C4-2B (cell line): ENCODE results near the gene TXNDC12.
"Not testable (repeated sequence)": the region's sequence is repeated elsewhere in the genome, so short reads cannot be mapped to it uniquely, and the experiment has no call there.

Experiments used
- H3K27ac ChIP-seq: fragments of 450-650 bp; 2 replicates; pipeline ENCODE4 v1.5.1; 2017
- ZFX ChIP-seq: fragments of 450-650 bp; IDR thresholded peaks from 2 replicates; pipeline ENCODE4 v1.6.1; 2017
- TF ChIP-seq, protein P1 (sequence below): fragments of 450-650 bp; conservative IDR thresholded peaks from 2 replicates; pipeline ENCODE4 v1.5.1; 2017; ENCODE audit warnings: mild to moderate bottlenecking

TXNDC12 gene

DNA sequence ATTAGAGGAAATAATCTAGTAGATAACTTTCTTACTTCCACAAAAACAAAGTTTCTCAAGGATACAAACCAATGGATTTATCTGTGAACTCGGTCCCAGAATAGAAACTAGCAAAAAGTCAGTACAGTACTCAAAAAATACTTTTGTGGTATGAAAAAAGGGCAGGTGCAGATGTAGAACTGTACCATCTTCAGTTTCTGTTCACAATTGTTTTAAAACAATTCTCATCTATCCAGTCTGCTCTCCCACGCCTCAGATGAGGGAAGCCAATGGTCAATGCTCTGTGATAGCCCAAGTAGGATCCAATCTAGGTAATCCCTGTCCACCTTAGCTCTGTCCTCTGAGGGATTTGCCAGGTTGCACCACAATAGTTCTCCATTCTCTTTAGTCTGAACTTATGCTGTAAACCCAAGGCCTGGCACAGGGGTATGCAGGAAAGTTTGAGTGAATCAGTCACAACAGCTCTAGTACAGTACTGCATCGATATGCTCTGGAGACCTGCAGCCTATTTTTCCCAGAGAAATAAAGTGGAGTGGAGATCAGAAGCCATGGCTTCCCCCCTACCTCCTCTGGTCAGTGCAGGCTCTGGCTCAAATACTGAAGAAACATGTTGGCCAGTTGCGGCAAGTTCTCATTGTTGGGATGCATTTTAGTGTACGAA, 22.7 kb downstream of the TXNDC12 start:
- TF ChIP-seq, protein P1, sequence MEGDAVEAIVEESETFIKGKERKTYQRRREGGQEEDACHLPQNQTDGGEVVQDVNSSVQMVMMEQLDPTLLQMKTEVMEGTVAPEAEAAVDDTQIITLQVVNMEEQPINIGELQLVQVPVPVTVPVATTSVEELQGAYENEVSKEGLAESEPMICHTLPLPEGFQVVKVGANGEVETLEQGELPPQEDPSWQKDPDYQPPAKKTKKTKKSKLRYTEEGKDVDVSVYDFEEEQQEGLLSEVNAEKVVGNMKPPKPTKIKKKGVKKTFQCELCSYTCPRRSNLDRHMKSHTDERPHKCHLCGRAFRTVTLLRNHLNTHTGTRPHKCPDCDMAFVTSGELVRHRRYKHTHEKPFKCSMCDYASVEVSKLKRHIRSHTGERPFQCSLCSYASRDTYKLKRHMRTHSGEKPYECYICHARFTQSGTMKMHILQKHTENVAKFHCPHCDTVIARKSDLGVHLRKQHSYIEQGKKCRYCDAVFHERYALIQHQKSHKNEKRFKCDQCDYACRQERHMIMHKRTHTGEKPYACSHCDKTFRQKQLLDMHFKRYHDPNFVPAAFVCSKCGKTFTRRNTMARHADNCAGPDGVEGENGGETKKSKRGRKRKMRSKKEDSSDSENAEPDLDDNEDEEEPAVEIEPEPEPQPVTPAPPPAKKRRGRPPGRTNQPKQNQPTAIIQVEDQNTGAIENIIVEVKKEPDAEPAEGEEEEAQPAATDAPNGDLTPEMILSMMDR, result no peak
- no peak for TF ChIP-seq ZFX

DNA sequence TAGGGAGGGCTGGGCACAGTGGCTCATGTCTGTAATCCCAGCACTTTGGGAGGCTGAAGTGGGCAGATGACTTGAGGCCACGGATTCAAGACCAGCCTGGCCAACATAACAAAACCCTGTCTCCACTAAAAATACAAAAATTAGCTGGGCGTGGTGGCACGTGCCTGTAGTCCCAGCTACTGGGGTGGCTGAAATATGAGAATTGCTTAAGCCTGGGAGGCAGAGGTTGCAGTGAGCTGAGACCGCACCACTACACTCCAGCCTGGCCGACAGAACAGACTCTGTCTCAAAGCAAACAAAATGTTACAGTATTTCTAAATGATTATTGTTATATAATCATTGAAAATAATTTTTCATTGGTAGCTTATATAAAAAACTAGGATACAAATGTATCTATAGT, 26.2 kb downstream of the TXNDC12 start:
- H3K27ac ChIP-seq, result not testable (repeated sequence)

More for the DNA sequence above, 22.7 kb downstream of the TXNDC12 start:
- peak overlapping the region; percentile 88 for H3K27ac ChIP-seq

DNA sequence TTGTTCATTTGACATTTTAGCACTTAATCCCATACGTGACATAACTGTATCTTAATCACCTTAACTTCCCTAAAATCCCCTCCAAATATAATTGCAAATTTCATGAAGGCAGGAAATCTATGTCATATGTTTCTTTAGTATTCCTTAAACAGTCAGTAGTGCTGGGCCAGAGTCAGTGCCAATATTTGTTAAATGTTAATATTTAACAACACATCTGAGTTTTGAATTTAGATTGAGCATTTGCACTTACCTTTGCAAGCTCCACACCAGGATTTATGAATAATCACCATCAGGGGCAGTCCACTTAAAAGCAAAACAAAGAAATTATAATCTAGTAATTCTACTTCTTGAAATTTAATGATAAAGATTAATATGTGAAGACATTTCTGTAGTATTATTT, 26.7 kb downstream of the TXNDC12 start:
- no peak overlapping the region for H3K27ac ChIP-seq
- no peak for TF ChIP-seq ZFX
- TF ChIP-seq, protein P1, result no peak

DNA sequence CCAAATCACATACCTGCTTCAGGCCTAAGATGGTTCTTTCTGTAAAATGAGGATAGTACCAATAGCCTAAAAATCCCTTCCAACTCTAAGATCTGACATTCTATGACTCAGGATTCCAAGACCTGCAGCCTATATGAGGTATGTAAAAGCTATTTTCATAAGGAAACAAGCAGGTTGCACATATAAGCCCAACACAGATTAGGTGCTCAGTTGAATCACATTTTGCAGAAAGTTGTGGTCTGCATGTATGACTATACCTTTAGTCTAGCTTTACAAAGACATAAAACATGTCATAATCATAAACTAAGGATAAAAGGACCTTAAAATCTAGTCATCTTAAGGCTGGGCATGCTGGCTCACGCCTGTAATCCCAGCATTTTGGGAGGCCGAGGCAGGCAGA, 28.7 kb downstream of the TXNDC12 start:
- no peak for TF ChIP-seq ZFX
- TF ChIP-seq, protein P1, result no peak
- H3K27ac ChIP-seq, result no peak overlapping the region

DNA sequence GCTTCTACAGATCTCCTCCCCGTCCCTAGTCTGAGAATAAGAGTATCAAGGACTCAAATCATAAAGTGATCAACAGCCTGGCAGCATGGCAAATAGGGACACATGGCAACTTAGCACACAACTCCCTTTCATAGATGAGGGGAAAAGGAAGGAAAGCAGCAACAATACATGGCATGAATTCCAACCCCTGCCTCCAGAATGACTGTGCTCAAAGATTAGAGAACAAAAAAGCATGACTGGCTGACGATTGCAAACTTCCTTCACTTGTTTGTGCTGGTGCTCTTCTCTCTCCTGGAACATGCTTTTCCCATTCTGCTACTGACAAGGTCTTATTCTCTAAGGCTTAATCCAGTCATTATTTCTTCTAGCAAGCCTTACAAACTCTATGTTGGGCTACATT, 32.9 kb downstream of the TXNDC12 start:
- TF ChIP-seq, protein P1, result no peak
- TF ChIP-seq ZFX, result no peak
- H3K27ac ChIP-seq, result no peak overlapping the region

DNA sequence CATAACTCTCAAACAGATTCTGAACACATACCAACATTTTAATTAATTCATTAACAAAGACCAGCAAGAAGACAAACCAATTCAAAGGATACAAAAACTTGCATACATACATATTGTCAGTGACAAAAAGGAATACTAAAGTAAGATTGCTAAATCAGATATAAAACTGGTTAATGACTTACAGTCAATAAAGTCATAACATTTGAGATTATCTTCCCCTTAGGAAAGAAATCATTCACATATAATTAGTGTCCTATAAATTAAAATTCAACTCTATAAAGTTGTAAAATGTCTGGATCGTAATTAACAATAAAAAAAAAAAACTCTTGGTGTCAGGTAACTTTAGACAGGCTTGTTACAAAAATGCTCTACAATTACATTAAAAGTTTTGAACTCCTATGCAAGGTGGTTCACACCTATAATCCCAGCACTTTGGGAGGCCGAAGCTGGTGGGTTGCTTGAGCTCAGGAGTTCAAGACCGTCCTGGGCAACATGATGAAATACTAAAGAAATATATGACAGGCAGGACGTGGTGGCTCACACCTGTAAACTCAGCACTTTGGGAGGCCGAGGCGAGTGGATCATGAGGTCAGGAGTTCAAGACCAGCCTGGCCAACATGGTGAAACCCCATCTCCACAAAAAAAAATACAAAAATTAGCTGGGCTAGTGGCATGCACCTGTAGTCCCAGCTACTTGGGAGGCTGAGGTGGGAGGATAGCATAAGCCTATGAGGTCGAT, 46.8 kb downstream of the TXNDC12 start:
- TF ChIP-seq, protein P1, result no peak
- TF ChIP-seq ZFX, result no peak
- H3K27ac ChIP-seq, result no peak overlapping the region

DNA sequence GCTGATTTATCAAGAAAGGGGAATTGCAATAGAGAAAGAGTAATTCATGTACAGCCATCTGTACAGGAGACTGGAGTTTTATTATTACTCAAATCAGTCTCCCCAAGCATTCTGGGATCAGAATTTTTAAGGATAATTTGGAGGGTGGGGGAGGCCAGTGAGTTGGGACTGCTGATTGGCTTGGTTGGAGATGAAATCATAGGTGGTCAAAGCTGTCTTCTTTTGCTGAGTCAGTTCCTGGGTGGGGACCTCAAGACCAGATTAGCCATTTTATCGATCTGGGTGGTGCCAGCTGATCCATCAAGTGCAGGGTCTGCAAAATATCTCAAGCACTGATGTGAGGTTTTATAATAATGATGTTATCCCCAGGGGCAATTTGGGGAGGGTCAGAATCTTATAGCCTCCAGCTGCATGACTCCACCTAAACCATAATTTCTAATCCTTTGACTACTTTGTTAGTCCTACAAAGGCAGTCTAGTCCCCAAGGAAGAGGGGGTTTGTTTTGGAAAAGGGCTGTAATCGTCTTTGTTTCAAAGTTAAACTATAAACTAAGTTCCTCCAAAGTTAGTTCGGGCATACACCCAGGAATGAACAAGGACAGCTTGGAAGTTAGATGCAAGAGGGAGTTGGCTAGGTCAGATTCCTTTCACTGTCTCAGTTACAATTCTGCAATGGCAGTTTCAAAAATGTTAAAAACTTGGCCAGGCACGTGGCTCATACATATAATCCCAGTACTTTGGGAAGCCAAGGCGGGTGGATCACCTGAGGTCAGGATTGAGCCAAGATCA, 47.6 kb downstream of the TXNDC12 start:
- TF ChIP-seq, protein P1, result no peak
- no peak for TF ChIP-seq ZFX
- no peak overlapping the region for H3K27ac ChIP-seq

DNA sequence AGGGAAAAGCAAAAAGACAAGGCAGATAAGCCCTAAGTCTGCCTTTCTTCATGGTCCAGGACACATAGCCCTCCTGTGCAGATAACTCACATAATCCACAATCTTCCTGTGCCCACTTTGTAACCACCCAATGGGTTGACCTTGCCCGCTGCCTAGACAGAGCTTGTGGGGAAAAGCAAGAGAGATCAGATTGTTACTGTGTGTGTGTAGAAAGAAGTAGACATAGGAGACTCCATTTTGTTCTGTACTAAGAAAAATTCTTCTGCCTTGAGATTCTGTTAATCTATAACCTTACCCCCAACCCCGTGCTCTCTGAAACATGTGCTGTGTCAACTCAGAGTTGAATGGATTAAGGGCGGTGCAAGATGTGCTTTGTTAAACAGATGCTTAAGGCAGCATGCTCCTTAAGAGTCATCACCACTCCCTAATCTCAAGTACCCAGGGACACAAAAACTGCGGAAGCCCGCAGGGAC, 48.9 kb downstream of the TXNDC12 start:
- not testable (repeated sequence) for H3K27ac ChIP-seq

DNA sequence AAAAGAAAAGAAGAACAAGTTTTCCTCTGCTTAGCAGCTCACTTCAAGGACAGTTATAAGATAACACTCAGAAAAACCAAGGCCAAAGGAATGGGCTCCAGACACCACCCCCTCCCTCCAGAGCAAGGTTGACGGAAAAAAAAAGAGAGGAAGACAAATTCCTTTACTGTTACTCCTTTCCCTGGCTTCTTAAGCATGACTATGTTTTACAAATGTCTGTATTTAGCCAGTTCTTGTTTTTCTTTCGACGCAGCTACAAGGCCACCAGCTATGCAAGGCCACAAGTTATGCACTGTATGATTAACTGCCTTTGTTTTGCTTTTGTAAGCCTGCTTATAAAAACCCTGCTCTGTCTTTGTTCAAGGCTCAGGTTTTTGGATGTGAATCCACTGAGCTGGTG, 49.4 kb downstream of the TXNDC12 start:
- H3K27ac ChIP-seq, result not testable (repeated sequence)
